Suprapubic skin (tissue), 4 donors: ENCODE results near the gene DCTPP1. TPM values are rescaled to one million over a fixed set of nuclear protein-coding genes. Genes with fewer than 3 reads are reported as not detected.
A peak's percentile ranks its signal among the peaks of the same experiment; 100 is the strongest.
"Not testable (repeated sequence)": the region's sequence is repeated elsewhere in the genome, so short reads cannot be mapped to it uniquely, and the experiment has no call there.

ENCODE experiments used
- DNase-seq, 2 donors: peaks; one replicate each; pipeline ENCODE4 v3.0.0-alpha.2; 2019; ENCODE audit warnings: low spot score in 2 of 2
- H3K27ac ChIP-seq: fragments of 200-600 bp; sonication (generic); one replicate; pipeline ENCODE4 v1.5.1; 2019
- H3K27me3 ChIP-seq: fragments of 200-600 bp; sonication (generic); one replicate; pipeline ENCODE4 v1.5.1; 2019
- H3K36me3 ChIP-seq: fragments of 200-600 bp; sonication (generic); one replicate; pipeline ENCODE4 v1.5.1; 2019
- H3K4me1 ChIP-seq: fragments of 200-600 bp; sonication (generic); one replicate; pipeline ENCODE4 v1.5.1; 2019
- H3K4me3 ChIP-seq: fragments of 200-600 bp; sonication (generic); one replicate; pipeline ENCODE4 v1.5.1; 2019; ENCODE audit warnings: mild to moderate bottlenecking
- H3K9me3 ChIP-seq: fragments of 200-600 bp; sonication (generic); one replicate; pipeline ENCODE4 v1.5.1; 2019
- EP300 ChIP-seq: sonication (generic); formaldehyde crosslinking; IDR thresholded peaks from one replicate; pipeline ENCODE4 v1.6.1; 2017; ENCODE audit warnings: antibody characterized with exemption
- POLR2A ChIP-seq, 2 donors: fragments of 450-650 bp; IDR thresholded peaks; one replicate each; pipeline ENCODE4 v1.6.1; 2017; ENCODE audit warnings: antibody characterized with exemption in 2 of 2, mild to moderate bottlenecking in 2 of 2, moderate library complexity in 2 of 2
- POLR2AphosphoS5 ChIP-seq, 3 donors: sonication (generic); formaldehyde crosslinking; IDR thresholded peaks; one replicate each; pipeline ENCODE4 v1.6.1; 2017; ENCODE audit warnings: antibody characterized with exemption in 3 of 3
- WGBS: methylation state at CpG from one replicate; pipeline ENCODE4 v1.1.5; 2018; 5-methylcytosine and 5-hydroxymethylcytosine counted together
- total RNA-seq, 4 donors: library from RNA; depleted of rRNA; stranded (reverse); fragments of >200 nt; gene quantifications; one replicate each; pipeline ENCODE4 v1.1.0, GENCODE V29; 2016
- TF ChIP-seq, protein P1 (sequence below), 2 donors: fragments of 200-600 bp in 1 of 2; fragments of 450-650 bp in 1 of 2; sonication (generic) in 1 of 2; IDR thresholded peaks; one replicate each; pipeline ENCODE4 v1.5.1; 2016 to 2019; ENCODE audit warnings: antibody characterized with exemption in 2 of 2, mild to moderate bottlenecking in 1 of 2, moderate library complexity in 1 of 2

DCTPP1 gene
- total RNA-seq, 4 donors from 2014 or later: 17.2 to 26.0 (median 20.0) TPM

GRCh38 chr16:30397056-30397455, 32.8 kb downstream of the DCTPP1 start:
- Histone ChIP-seq H3K27ac (no peak overlapping the region), H3K36me3 (peaks cover 11% of the 10 kb centered on the region), H3K27me3 (no peaks in the 10 kb centered on the region), H3K4me3 (no peak overlapping the region), H3K4me1 (peaks cover 41% of the 10 kb centered on the region), H3K9me3 (no peaks in the 10 kb centered on the region)
- 78% methylated on average over 4 of the region's 4 CpGs for WGBS
- DNase-seq: no peak
- TF ChIP-seq POLR2A (IDR thresholded peaks at IDR 0.05): no peak
- TF ChIP-seq, protein P1, sequence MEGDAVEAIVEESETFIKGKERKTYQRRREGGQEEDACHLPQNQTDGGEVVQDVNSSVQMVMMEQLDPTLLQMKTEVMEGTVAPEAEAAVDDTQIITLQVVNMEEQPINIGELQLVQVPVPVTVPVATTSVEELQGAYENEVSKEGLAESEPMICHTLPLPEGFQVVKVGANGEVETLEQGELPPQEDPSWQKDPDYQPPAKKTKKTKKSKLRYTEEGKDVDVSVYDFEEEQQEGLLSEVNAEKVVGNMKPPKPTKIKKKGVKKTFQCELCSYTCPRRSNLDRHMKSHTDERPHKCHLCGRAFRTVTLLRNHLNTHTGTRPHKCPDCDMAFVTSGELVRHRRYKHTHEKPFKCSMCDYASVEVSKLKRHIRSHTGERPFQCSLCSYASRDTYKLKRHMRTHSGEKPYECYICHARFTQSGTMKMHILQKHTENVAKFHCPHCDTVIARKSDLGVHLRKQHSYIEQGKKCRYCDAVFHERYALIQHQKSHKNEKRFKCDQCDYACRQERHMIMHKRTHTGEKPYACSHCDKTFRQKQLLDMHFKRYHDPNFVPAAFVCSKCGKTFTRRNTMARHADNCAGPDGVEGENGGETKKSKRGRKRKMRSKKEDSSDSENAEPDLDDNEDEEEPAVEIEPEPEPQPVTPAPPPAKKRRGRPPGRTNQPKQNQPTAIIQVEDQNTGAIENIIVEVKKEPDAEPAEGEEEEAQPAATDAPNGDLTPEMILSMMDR (IDR thresholded peaks at IDR 0.05): no peak
- no peak for TF ChIP-seq POLR2AphosphoS5 (IDR thresholded peaks at IDR 0.05)
- no peak for TF ChIP-seq EP300

DNA sequence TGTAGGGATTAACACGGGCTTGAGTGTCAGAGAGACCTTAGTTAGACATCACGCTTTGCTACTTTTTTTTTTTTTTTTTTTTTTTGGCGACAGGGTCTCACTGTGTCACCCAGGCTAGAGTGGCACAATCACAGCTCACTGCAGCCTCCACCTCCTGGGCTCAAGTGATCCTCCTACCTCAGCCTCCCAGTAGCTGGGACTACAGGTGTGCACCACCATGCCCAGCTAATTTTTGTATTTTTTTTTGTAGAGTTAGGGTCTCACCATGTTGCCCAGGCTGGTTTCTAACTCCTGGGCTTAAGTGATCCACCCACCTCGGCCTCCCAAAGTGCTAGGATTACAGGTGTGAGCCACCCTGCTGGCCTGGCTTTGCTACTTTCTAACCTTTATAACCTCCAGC, 33.2 kb downstream of the DCTPP1 start:
- WGBS: 71% methylated on average over 4 of the region's 4 CpGs
- peaks cover 11% of the 10 kb centered on the region for H3K36me3 ChIP-seq
- not testable (repeated sequence) for DNase-seq, H3K27me3 ChIP-seq, H3K4me3 ChIP-seq, H3K9me3 ChIP-seq, H3K27ac ChIP-seq
- peaks cover 41% of the 10 kb centered on the region for H3K4me1 ChIP-seq

- H3K4me1 ChIP-seq: peaks cover 38% of the 10 kb centered on the region
These were observed 33.7 kb downstream of the DCTPP1 start for GRCh38 chr16:30395992-30396585.

GRCh38 chr16:30395155-30395991, 34.5 kb downstream of the DCTPP1 start, which contains the start of gene ZNF48:
ZNF48 (plus strand) TSS chr16:30395420; CDS start chr16:30395795, 375 bp downstream.
- no peaks in the 10 kb centered on the region for H3K9me3 ChIP-seq
- DNase-seq: peak; percentile 85 to 87
- 0% methylated on average over 18 of the region's 103 CpGs for WGBS
- no peaks in the 10 kb centered on the region for H3K27me3 ChIP-seq
- peaks cover 11% of the 10 kb centered on the region for H3K36me3 ChIP-seq
- peak within 1 kb of the TSS; percentile 68 for H3K27ac ChIP-seq
- TF ChIP-seq POLR2A (IDR thresholded peaks at IDR 0.05) (peak in 1 of 2 donors; percentile 30), EP300 (no peak), POLR2AphosphoS5 (IDR thresholded peaks at IDR 0.05) (peak in 1 of 3 donors; percentile 21)
- TF ChIP-seq, protein P1 (IDR thresholded peaks at IDR 0.05): peak in 1 of 2 donors; percentile 24
- H3K4me1 ChIP-seq: peaks cover 33% of the 10 kb centered on the region
- peak within 1 kb of the TSS; percentile 71 for H3K4me3 ChIP-seq

More at GRCh38 chr16:30395992-30396585, 33.7 kb downstream of the DCTPP1 start:
- Histone ChIP-seq H3K27ac (peak overlapping the region; percentile 68), H3K27me3 (no peaks in the 10 kb centered on the region), H3K36me3 (peaks cover 11% of the 10 kb centered on the region), H3K9me3 (no peaks in the 10 kb centered on the region), H3K4me3 (peak overlapping the region; percentile 71)
- no peak for TF ChIP-seq POLR2A (IDR thresholded peaks at IDR 0.05)
- TF ChIP-seq, protein P1 (IDR thresholded peaks at IDR 0.05): no peak
- no peak for TF ChIP-seq POLR2AphosphoS5 (IDR thresholded peaks at IDR 0.05)
- no peak for TF ChIP-seq EP300
- WGBS: 14% methylated on average over 13 of the region's 13 CpGs
- DNase-seq: no peak

- Histone ChIP-seq H3K27me3 (no peaks in the 10 kb centered on the region), H3K36me3 (peaks cover 11% of the 10 kb centered on the region), H3K4me1 (peaks cover 27% of the 10 kb centered on the region), H3K4me3 (peak overlapping the region; percentile 71), H3K9me3 (no peaks in the 10 kb centered on the region), H3K27ac (peak overlapping the region; percentile 68)
- no peak for DNase-seq
- WGBS: 11% methylated on average over 31 of the region's 31 CpGs
- TF ChIP-seq POLR2A (IDR thresholded peaks at IDR 0.05) (no peak), POLR2AphosphoS5 (IDR thresholded peaks at IDR 0.05) (no peak)
- TF ChIP-seq, protein P1 (IDR thresholded peaks at IDR 0.05): no peak
These were observed 35.2 kb downstream of the DCTPP1 start for GRCh38 chr16:30394592-30395154.
